RKO (cell line): ENCODE data around the gene HDGFL2.

Source experiments
- DNase-seq: peaks from one replicate; pipeline ENCODE4 v3.0.0-alpha.2; 2016; ENCODE audit warnings: low spot score

HDGFL2 gene

DNA sequence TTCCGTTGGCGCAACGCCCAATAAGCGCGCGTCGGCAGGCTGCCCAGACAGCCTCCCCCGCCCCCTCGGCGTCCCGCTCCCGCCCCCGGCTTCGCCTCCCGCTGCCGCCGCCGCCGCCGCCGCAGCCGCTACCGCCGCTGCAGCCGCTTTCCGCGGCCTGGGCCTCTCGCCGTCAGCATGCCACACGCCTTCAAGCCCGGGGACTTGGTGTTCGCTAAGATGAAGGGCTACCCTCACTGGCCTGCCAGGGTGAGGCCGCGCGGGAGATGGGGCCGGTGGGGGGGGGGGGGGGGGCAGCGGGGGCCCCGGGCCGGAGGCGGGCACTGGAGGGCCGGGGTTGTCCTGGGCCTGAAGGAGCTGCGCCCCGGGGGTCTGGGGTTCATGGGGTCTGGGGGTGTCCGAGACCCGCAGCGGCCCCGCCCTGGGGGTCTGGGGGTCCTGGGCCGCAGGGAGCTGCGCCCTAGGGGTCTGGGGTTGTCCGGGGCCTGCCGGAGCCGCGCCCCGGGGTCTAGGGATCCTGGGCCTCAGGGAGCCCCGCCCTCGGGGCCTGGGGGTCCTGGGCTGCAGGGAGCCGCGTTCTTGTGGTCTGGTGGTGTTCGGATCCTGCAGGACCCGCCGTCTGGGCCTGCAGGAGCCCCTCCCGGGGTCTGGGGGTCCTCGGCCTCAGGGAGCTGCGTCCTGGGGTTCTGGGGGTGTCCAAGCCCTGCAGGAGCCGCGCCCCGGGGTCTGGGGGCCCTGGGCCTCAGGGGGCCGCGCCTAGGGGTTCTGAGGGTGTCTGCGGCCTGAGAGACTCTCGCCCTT, at the start of gene HDGFL2:
Gene HDGFL2 (plus strand): TSS at position 124 of the 801 bp plus-strand sequence. CDS start 54 bp downstream, at position 178.
- DNase-seq: no peak

DNA sequence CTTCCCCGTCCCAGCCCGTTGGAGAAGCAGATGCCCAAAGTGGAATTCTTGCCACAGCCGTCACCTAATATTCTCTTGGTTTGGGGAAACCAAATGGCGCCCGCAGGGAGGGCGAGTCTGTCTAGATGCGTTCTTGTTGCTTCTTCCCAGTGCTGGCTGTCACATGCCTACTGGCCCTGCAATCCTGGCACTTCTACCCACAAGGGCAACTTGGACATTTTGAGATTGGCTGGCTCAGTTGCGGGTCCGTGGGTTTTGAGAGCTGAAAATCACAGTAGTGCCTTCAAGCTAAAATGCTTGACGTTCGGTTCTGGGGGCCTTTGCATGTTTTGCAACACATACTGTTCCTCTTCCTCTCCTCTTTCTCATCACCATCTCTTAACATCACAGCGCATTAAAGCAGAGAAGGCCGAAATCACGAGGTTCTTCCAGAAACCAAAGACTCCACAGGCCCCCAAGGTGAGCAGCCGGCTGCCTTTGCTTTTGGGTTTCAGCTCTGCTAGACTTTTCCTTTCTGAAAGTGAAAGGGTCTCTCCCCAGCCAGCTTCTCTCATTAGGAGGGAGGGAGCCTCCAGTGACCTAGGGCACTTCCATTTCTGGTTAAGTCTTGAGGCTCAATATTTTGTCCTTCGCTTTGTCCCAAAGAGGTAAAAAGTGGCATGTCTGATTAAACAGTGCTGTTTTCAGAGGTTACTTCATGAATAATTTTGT, 48.5 kb upstream of the HDGFL2 start:
- DNase-seq: no peak

DNA sequence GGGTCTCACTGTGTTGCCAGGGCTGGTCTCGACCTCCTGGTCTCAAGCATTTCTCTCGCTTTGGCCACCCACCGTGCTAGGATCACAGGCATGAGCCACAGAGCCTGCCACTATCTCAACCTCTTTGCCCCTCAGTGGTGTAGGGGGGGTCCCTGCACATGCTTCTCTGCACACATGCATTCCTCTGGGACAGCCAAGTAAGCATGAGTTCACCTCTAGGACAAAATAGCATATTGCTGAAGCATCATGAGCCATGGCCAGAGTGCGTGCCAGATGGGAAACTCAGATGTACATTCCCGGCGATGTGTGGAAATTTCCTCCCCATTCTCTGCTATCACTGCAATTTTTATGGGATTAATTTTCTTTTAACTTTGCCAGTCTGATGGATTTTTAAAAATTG, 46.6 kb upstream of the HDGFL2 start:
- DNase-seq: peak; percentile 23

DNA sequence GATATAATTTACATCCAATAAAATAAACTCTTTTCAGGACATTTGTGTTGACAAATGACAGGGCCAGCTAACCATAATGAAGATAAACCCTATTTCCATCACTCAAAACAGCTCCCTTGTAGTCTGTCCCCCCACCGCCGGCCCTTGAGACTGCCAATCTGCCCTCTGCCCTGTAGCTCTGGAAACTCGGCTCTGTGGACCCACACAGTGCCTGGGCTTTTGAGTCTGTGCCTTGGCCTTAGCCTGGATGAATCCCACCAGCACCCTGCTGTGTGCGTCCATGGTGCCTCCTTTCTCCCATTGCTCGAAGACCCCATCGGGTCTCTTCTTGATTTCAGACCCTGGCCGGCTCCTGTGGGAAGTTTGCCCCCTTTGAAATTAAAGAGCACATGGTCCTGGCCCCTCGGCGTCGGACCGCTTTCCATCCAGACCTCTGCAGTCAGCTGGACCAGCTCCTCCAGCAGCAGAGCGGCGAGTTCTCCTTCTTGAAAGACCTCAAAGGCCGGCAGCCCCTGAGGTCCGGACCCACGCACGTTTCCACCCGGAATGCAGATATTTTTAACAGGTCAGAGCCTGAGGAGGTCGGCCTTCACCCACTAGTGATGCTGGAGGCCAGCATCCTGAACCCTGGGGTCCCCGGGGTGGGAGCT, 43.6 kb upstream of the HDGFL2 start:
- no peak for DNase-seq

DNA sequence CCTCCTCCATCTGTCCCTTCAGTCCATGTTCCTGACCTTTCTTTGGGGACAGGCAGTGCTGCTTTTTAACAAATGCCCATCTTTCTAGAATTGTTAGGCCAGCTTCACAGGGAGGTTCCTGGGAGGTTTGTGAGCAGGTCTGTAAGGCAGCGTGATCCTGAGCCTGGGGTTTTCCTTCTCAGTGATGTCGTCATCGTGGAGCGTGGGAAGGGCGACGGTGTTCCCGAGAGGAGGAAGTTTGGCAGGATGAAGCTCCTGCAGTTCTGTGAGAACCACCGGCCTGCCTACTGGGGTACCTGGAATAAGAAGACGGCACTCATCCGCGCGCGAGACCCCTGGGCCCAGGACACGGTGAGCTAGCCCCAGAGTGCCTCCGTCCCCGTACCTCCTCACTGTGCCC, 42.8 kb upstream of the HDGFL2 start:
- DNase-seq: no peak

DNA sequence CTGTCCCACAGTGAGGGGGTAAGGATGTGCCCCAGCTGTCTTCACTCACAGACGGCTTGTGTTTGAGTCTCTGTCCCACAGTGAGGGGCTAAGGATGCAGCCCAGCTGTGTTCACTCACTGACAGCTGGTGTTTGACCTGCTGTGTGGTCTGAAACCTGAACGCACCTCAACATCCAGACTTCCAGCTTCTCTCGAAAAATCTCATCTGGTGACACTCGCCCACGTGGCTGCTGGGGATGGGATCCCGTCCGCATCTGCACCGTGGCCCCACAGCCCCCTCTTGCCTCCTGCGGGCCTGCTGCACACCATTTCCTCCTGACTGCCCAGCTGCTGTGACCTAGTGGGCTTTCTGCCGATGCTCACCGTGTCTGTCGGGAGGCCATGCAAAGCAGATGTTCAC, 42.3 kb upstream of the HDGFL2 start:
- DNase-seq: no peak

DNA sequence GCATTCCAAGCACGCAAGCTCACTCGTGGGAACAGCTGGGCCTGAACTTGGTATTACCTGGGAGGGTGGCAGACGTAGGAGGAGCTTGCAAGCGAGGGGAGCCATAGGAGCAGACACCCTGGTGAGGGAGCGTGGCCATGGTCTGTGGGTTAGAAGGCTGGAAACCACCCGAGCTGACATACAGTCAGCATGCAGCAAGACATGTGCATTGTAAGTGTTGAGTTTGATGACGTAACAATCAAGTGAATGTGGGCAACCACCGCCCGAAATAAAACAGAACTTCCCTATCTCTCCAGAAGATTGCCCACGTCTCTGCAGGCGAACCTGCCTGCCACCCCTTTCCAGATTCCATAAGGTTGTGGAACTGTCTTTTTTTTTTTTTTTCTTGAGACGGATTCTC, 41.3 kb upstream of the HDGFL2 start:
- no peak for DNase-seq

DNA sequence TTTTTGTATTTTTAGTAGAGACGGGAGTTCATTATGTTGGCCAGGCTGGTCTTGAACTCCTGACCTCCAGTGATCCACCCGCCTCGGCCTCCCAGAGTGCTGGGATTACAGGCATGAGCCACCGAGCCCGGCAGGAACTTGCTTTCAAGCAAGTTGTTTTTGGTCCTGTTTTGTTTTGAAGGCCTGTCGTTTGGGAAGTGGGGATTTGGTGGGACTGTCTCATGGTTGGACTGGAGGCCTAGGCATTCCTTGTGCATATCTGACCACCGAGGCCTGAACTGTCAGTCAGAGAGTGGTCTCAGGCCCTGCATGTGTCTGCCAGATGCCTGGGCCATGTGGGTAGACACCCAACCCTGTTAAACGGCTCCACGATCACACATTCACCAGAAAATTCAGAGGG, 40.8 kb upstream of the HDGFL2 start:
- DNase-seq: no peak

DNA sequence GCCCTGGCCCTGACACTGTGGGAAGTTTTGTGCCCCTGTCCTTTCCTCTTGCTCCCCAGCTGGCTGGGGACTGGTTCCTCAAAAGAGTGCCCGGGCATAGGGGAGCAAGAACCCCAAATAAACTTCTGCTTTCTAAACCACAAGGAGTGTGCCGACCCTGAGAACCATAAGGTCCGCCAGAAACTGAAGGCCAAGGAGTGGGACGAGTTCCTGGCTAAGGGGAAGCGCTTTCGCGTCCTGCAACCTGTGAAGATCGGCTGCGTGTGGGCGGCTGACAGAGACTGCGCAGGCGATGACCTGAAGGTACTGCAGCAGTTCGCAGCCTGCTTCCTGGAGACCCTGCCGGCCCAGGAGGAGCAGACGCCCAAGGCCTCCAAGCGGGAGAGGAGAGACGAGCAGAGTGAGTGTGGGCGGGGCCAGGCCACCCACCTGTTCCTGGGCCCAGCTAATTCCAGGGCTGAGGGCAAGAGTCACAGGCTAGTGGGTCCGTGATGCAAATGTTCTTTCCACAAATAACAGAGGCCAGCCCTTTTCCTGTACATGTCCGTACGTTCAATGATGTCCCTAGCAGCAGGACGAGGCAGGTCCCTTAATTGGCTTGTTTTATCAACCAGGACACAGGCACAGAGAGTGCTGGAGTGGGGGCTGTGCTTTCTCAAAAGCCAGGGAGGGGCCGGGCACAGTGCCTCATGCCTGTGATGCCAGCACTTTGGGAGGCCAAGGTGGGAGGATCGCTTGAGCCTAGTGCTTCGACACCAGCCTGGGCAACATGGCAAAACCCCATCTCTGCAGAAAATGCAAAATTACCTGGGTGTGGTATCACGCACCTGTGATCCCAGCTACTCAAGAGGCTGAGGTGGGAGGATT, 40.1 kb upstream of the HDGFL2 start:
- no peak for DNase-seq

DNA sequence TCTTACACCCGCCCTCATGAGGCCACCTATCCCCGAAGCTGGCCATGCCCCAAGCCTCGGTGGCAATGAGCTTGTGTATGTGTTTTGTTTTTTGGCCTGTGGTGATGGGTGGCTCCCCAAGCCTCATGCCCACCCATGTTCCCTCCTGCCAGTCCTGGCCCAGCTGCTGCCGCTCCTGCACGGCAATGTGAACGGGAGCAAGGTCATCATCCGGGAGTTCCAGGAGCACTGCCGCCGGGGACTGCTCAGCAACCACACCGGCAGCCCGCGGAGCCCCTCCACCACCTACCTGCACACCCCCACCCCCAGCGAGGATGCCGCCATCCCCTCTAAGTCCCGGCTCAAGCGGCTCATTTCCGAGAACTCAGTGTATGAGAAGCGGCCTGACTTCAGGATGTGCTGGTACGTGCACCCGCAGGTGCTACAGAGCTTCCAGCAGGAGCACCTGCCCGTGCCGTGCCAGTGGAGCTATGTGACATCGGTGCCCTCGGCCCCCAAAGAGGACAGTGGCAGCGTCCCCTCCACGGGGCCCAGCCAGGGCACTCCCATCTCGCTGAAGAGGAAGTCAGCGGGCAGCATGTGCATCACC, 39.1 kb upstream of the HDGFL2 start:
- DNase-seq: no peak

DNA sequence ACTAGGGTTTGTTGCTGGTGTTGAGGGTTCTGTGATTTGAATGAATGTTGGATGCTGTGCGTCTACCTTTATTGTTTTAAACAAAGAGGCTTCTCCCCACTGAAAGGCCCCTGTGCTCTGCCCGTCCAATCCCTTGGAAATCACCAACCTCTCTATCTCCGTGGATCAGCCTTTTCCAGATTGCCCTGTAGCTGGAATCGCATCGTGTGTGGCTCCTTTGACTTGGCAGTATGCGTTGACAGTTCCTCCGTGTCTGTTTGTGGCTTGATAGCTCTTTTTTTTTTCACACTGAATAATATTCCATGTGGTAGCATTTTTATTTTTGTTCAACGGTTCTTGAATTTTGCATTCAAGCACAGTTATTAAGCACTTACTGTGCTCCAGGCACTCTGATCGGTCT, 37.7 kb upstream of the HDGFL2 start:
- DNase-seq: no peak

DNA sequence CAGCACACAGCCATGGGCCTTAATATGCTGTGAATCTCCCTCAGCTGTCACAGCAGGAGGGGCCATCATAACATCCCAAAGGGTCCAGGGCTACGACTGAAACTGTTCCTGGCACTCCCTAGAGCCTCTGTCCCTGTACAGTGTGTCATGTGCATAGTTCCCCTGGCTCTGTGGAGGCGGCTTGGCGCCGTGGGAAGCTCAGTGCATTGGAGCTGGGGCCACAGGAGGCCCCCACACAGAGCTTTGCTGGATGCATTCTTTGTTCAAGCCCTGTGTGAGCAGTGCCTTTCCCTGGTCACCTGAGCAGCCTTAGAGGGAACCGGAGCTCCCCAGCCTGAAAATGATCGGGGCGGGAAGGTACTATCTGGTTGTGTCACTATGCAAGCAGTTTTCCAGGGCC, 35.9 kb upstream of the HDGFL2 start:
- DNase-seq: no peak

DNA sequence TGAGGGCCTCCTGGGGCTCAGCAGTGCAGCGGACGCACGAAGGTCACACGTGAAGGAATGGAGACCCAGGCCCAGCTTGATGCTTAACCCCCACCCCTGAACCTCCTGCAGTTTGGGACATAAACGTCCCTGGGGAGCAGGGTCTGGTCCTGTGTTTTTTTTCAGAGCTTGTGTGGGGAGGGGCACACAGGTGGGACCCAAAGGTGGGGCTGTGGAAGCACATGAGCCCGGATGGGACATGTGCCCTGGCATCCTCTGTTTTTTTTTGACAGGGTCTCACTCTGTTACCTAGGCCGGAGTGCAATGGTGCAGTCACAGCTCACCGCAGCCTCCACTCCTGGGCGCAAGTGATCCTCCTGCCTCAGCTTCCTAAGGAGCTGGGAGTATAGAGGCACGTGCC, 35.0 kb upstream of the HDGFL2 start:
- DNase-seq: no peak

DNA sequence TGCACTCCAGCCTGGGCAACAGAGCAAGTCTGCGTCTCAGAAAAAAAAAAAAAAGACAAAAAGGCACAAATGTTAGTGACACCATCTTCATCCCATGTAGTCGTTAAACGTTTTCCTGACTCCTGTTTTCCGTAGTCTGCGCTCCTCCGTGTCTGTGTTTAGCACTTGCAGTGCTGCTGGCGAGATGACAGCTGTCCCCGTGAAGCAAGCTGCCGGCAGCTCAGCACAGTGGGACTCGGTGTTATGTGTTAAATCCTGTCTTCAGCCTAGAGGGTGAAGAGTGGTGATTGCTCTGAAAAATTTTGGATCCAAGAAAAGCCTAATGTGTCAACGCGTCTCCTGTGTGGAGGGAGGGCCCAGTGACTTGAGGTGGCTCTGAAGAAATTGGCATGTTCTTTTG, 32.9 kb upstream of the HDGFL2 start:
- DNase-seq: no peak

DNA sequence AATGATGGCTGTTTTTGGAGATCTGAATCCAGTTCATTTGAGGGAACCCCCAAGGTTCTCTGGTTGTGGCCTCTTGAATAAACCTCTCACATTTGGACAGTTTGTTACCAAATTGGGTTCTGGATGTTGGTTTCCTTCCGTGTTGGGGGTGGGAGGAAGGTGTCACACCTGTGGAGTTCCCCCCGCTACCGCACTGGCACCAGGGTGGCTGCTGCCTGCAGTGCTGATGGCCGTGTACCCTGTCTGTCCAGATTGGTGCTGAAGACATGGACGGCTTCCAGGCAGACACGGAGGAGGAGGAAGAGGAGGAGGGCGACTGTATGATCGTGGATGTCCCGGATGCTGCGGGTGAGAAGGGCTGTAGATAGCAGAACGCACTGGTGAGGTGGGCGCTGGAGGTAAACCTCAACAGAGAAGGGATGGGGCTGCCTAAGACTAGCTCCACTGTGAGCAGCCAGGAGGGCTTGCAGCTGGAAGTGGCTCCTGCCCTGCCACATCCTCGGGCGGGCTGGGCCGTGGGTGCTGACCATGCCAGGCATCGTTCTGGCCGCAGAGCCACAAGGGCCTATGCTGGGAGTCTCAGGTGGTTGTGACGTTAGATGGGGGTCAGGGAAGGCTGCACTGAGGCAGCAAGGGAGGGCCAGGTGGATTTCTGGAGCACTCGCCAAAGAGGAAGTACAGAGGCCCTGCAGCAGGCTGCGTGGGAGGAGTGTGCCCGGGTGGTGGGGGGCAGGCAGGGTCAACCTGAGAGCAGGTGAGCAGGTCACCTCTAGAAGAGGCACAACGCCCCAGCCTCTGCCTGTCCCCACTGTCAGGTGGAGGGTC, 29.9 kb upstream of the HDGFL2 start:
- no peak for DNase-seq

DNA sequence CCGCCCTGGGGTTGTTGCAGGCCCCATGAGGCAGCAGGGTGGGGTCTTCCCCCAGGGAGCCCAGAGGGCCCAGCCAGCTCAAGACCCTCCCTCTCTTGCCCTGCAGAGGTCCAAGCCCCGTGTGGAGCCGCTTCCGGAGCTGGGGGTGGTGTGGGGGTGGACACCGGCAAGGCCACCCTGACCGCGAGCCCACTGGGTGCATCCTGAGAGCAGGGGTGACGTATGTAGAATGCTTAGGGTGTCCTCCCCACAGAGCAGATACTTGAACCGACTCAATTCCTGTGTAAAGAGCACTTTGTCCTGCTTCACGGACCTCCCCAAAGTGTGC, 29.3 kb upstream of the HDGFL2 start:
- no peak for DNase-seq

DNA sequence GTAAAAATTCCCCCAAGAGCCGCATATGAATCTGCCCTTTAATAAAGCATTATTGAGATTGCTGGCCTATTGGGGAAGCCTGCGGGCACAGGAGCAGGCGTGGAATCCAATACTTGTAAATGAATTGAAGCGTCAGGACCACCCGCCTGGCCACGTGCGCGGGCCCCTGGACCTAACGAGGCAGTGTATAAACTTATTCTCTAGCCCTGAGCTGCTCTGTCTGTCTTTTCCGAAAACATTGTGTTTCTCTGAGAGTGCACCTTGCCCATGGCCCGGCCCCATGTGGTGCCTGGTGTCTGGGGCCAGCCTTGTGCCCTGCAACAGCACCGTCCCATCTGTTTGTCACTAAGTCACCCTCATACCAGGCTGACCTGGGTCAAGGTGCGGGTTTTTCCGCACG, 28.9 kb upstream of the HDGFL2 start:
- no peak for DNase-seq

DNA sequence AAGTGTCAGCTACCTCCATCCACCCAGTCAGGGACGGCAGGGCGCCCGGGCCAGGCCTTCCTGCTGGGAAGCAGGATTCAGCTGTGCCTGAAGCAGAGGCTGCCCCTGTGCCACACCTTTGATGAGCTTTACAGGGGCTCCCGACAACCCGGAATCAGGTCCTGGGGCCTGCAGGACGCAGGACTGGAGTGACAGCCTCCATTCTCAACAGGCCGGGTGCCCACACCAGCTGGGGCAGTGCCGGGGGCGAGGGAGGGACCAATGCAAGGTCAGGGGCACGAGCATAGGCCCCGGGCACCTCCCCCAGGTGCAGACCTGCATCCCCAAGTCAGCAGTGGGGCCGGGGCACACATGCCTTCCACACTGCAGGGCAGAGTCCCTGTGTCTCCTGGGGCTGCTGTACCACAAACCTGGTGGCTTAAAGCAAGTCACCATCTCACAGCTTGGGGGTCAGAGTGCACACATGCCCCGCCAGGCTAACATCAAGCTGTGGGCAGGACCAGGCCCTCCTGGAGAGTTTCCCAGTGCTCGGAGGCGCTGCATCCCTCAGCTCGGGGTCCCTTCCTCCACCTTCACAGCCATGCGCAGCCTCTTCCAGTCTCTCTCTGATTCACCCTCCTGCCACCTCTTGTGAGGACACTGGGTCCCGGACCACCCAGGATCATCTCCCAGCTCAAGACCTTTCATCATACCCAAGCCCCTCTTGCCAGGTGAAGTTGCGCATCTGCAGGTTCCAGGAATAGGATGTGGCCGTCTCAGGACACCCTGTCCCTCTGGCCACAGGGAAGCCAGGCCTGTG, 27.9 kb upstream of the HDGFL2 start:
- DNase-seq: no peak

DNA sequence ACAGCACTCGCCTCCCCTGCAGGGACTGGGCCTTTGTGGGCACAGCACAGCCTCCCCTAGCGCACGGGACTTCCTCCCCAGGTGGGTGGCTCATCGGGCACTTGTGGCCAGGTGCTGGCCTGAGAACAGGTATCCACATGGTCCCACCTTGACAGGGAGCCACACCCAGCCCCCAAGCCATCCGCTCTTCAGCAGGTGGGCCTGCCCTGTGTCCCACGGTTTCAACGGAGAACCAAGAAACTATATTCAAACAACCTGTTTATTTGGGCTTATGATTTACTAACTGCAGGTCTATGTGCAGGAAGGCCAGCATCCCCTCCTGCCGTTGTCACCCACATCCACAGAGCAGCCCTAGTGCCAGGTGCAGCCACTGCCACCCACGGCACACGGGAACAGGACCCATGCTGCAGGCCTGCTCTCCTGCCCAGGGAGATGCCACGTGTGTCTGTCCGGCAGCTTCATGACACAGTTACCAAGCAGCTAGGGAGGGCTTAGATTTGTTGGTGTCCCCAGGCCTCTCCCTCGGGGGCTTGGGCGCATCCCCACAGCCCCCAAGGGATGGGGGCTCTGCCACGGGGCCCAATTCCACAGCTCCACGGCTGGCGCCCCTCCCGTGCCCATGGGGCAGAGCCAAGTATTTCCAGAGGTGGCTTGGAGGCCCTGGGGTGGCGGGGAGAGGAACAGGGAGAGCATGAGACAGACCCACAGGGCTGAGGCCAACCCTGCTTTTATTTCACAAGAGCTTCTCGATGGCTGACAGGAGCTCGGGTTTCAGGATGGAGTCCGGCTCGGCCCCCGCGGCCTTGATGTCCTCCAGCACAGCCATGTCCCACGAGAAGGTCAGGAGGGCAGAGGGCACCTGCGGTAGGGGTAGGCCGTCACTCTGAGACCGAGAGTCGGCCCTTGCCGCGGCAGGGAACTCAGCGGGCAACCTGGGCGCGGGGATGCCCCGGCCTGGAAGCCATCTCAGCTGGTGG, 27.0 kb upstream of the HDGFL2 start:
- DNase-seq: peak; percentile 39
